ENCODE results near the gene ISM2. TPM values are rescaled to one million over a fixed set of nuclear protein-coding genes. Genes with fewer than 3 reads are reported as not detected.
A peak's percentile ranks its signal among the peaks of the same experiment; 100 is the strongest.

ISM2 gene
- total and polyA plus RNA-seq, 2 of the 13 experiments (the other 11 are each of a cell fraction or from before 2014, with no cell fraction given): 1.8 to 40.7 TPM

- TF ChIP-seq ZBTB25 (CRISPR knock-in tag; IDR thresholded peaks at IDR 0.05) (no peak), FOSL2 (CRISPR knock-in tag; IDR thresholded peaks at IDR 0.05) (peak; percentile 80), ZNF674 (CRISPR knock-in tag; IDR thresholded peaks at IDR 0.05; ENCODE audit: low read depth) (no peak), HIVEP1 (CRISPR knock-in tag; IDR thresholded peaks at IDR 0.05) (no peak), ZNF766 (CRISPR knock-in tag; IDR thresholded peaks at IDR 0.05; ENCODE audit: borderline replicate concordance) (no peak), JARID2 (CRISPR knock-in tag; IDR thresholded peaks at IDR 0.05; ENCODE audit: insufficient replicate concordance) (no peak), HOMEZ (CRISPR knock-in tag; IDR thresholded peaks at IDR 0.05; ENCODE audit: low read depth) (peak; percentile 75; the same call in 1 of the 2 replicates), ZNF614 (CRISPR knock-in tag; IDR thresholded peaks at IDR 0.05; ENCODE audit: borderline replicate concordance) (0 out of 2 replicates have a peak, but pooled peaks have one; percentile 15), HCFC1 (IDR thresholded peaks at IDR 0.05; ENCODE audit: low read depth, low read length) (no peak), PRDM15 (CRISPR knock-in tag; IDR thresholded peaks at IDR 0.05) (no peak), ZNF24 (IDR thresholded peaks at IDR 0.05) (no peak), ZNF629 (CRISPR knock-in tag; conservative IDR thresholded peaks at IDR 0.05) (no peak), IRF2 (CRISPR knock-in tag; IDR thresholded peaks at IDR 0.05) (0 out of 2 replicates have a peak, but pooled peaks have one; percentile 47), ELF3 (CRISPR knock-in tag; IDR thresholded peaks at IDR 0.05) (peak; percentile 63), ZNF275 (CRISPR knock-in tag; IDR thresholded peaks at IDR 0.05; ENCODE audit: borderline replicate concordance) (no peak), YEATS4 (CRISPR knock-in tag; IDR thresholded peaks at IDR 0.05; ENCODE audit: borderline replicate concordance) (no peak), HDAC6 (IDR thresholded peaks at IDR 0.05; ENCODE audit: low read depth, low read length) (no peak), ZNF740 (CRISPR knock-in tag; IDR thresholded peaks at IDR 0.05) (no peak), STAT6 (CRISPR knock-in tag; IDR thresholded peaks at IDR 0.05; ENCODE audit: borderline replicate concordance) (no peak), ZNF883 (CRISPR knock-in tag; IDR thresholded peaks at IDR 0.05; ENCODE audit: not compliant biosample characterization) (no peak)
Measured at GRCh38 chr14:77508249-77508648, 9.6 kb upstream of the ISM2 start (continued).

Data from HepG2 (cell line).